ENCODE results near the gene PRKCE.

Gene PRKCE

GRCh38 chr2:45821558-45822271 is 170.2 kb downstream of the PRKCE start:
- no peak overlapping the region for H3K4me3 ChIP-seq (ENCODE audit: low read length)
- no peak for TF ChIP-seq ZNF274 (IDR thresholded peaks at IDR 0.05; ENCODE audit: low read depth, low read length)

- no peak overlapping the region for H3K4me3 ChIP-seq (ENCODE audit: low read length)
Measured at GRCh38 chr2:45822272-45822630, 170.8 kb downstream of the PRKCE start.

GRCh38 chr2:45823723-45824206 is 172.3 kb downstream of the PRKCE start:
- H3K4me3 ChIP-seq (ENCODE audit: low read length), result no peak overlapping the region
- TF ChIP-seq ZNF274 (IDR thresholded peaks at IDR 0.05; ENCODE audit: low read depth, low read length), result no peak

More at GRCh38 chr2:45822272-45822630, 170.8 kb downstream of the PRKCE start:
- no peak for TF ChIP-seq ZNF274 (IDR thresholded peaks at IDR 0.05; ENCODE audit: low read depth, low read length)

- TF ChIP-seq ZNF274 (IDR thresholded peaks at IDR 0.05; ENCODE audit: low read depth, low read length), result no peak
- H3K4me3 ChIP-seq (ENCODE audit: low read length), result no peak overlapping the region
Measured at GRCh38 chr2:45825001-45825651, 173.7 kb downstream of the PRKCE start.

- no peak overlapping the region for H3K4me3 ChIP-seq (ENCODE audit: low read length)
- TF ChIP-seq ZNF274 (IDR thresholded peaks at IDR 0.05; ENCODE audit: low read depth, low read length), result no peak
Measured at GRCh38 chr2:45826460-45826859, 175.0 kb downstream of the PRKCE start.

- TF ChIP-seq ZNF274 (IDR thresholded peaks at IDR 0.05; ENCODE audit: low read depth, low read length), result no peak
- H3K4me3 ChIP-seq (ENCODE audit: low read length), result no peak overlapping the region
Measured at GRCh38 chr2:45826884-45827635, 175.6 kb downstream of the PRKCE start.

- H3K4me3 ChIP-seq (ENCODE audit: low read length), result no peak overlapping the region
- no peak for TF ChIP-seq ZNF274 (IDR thresholded peaks at IDR 0.05; ENCODE audit: low read depth, low read length)
Measured at GRCh38 chr2:45830322-45830721, 178.8 kb downstream of the PRKCE start.

GRCh38 chr2:45833301-45833967 is 182.0 kb downstream of the PRKCE start:
- no peak for TF ChIP-seq ZNF274 (IDR thresholded peaks at IDR 0.05; ENCODE audit: low read depth, low read length)
- H3K4me3 ChIP-seq (ENCODE audit: low read length), result peak overlapping the region; percentile 20; the same call in 1 of the 2 replicates

GRCh38 chr2:45833968-45834344 is 182.5 kb downstream of the PRKCE start:
- no peak overlapping the region; the same call in 1 of the 2 replicates for H3K4me3 ChIP-seq (ENCODE audit: low read length)
- no peak for TF ChIP-seq ZNF274 (IDR thresholded peaks at IDR 0.05; ENCODE audit: low read depth, low read length)

- no peak overlapping the region for H3K4me3 ChIP-seq (ENCODE audit: low read length)
- TF ChIP-seq ZNF274 (IDR thresholded peaks at IDR 0.05; ENCODE audit: low read depth, low read length), result no peak
Measured at GRCh38 chr2:45834372-45834771, 182.9 kb downstream of the PRKCE start.

- H3K4me3 ChIP-seq (ENCODE audit: low read length), result no peak overlapping the region
- no peak for TF ChIP-seq ZNF274 (IDR thresholded peaks at IDR 0.05; ENCODE audit: low read depth, low read length)
Measured at GRCh38 chr2:45834858-45835257, 183.4 kb downstream of the PRKCE start.

GRCh38 chr2:45836316-45836715 is 184.8 kb downstream of the PRKCE start:
- no peak overlapping the region; the same call in 1 of the 2 replicates for H3K4me3 ChIP-seq (ENCODE audit: low read length)
- TF ChIP-seq ZNF274 (IDR thresholded peaks at IDR 0.05; ENCODE audit: low read depth, low read length), result no peak

GRCh38 chr2:45836740-45837139 is 185.3 kb downstream of the PRKCE start:
- no peak overlapping the region; the same call in 1 of the 2 replicates for H3K4me3 ChIP-seq (ENCODE audit: low read length)
- TF ChIP-seq ZNF274 (IDR thresholded peaks at IDR 0.05; ENCODE audit: low read depth, low read length), result no peak

- no peak for TF ChIP-seq ZNF274 (IDR thresholded peaks at IDR 0.05; ENCODE audit: low read depth, low read length)
- no peak overlapping the region; the same call in 1 of the 2 replicates for H3K4me3 ChIP-seq (ENCODE audit: low read length)
Measured at GRCh38 chr2:45837812-45838341, 186.4 kb downstream of the PRKCE start.

Data from GM08714 (cell line).